NCI-H1694 (cell line): ENCODE measurements around the gene GRK3.
A peak's percentile ranks its signal among the peaks of the same experiment; 100 is the strongest.
"Not testable (repeated sequence)": the region's sequence is repeated elsewhere in the genome, so short reads cannot be mapped to it uniquely, and the experiment has no call there.

ENCODE experiments used
- DNase-seq: peaks from one replicate; lab custom pipeline; 2025; lab: John Stamatoyannopoulos, UW

GRK3 gene

GRCh38 chr22:25564320-25564978, at the start of gene GRK3:
Gene GRK3 (plus strand): TSS chr22:25564675. CDS start chr22:25565041, 366 bp downstream.
- peak; percentile 11 for DNase-seq

GRCh38 chr22:25518000-25518663, 46.3 kb upstream of the GRK3 start:
- no peak for DNase-seq

- no peak for DNase-seq
Measured at GRCh38 chr22:25525376-25525775, 39.1 kb upstream of the GRK3 start.

- not testable (repeated sequence) for DNase-seq
Measured at GRCh38 chr22:25525804-25526584, 38.5 kb upstream of the GRK3 start.

GRCh38 chr22:25527016-25527415, 37.5 kb upstream of the GRK3 start:
- DNase-seq, result not testable (repeated sequence)

GRCh38 chr22:25528068-25528467, 36.4 kb upstream of the GRK3 start:
- not testable (repeated sequence) for DNase-seq

- DNase-seq, result not testable (repeated sequence)
Measured at GRCh38 chr22:25529059-25529458, 35.4 kb upstream of the GRK3 start.

- DNase-seq, result not testable (repeated sequence)
Measured at GRCh38 chr22:25529541-25530137, 34.8 kb upstream of the GRK3 start.

- DNase-seq, result not testable (repeated sequence)
Measured at GRCh38 chr22:25531677-25532076, 32.8 kb upstream of the GRK3 start.

GRCh38 chr22:25534724-25535123, 29.8 kb upstream of the GRK3 start:
- DNase-seq, result no peak

GRCh38 chr22:25536589-25536988, 27.9 kb upstream of the GRK3 start:
- DNase-seq, result no peak

GRCh38 chr22:25540166-25540907, 24.1 kb upstream of the GRK3 start:
- DNase-seq, result no peak

GRCh38 chr22:25540908-25541660, 23.4 kb upstream of the GRK3 start:
- no peak for DNase-seq

- no peak for DNase-seq
Measured at GRCh38 chr22:25542191-25542590, 22.3 kb upstream of the GRK3 start.

GRCh38 chr22:25542720-25543402, 21.6 kb upstream of the GRK3 start:
- no peak for DNase-seq

GRCh38 chr22:25545146-25545545, 19.3 kb upstream of the GRK3 start:
- DNase-seq, result no peak

- no peak for DNase-seq
Measured at GRCh38 chr22:25545672-25546071, 18.8 kb upstream of the GRK3 start.

- no peak for DNase-seq
Measured at GRCh38 chr22:25546242-25546641, 18.2 kb upstream of the GRK3 start.

- DNase-seq, result no peak
Measured at GRCh38 chr22:25546751-25547150, 17.7 kb upstream of the GRK3 start.

- no peak for DNase-seq
Measured at GRCh38 chr22:25548866-25549464, 15.5 kb upstream of the GRK3 start.
